Hematopoietic multipotent progenitor cell treated with erythropoietin and hydrocortisone succinate and interleukin-3 and kit ligand, for 6 days (in vitro differentiated cells): Measurements from ENCODE around the gene DMRTB1.

Experiments used
- DNase-seq: peaks from one replicate; pipeline ENCODE4 v3.0.0-alpha.2; 2015

DMRTB1 gene

GRCh38 chr1:53495633-53496345 lies 36.6 kb downstream of the DMRTB1 start:
- no peak for DNase-seq

GRCh38 chr1:53498555-53499131 lies 39.4 kb downstream of the DMRTB1 start:
- peak; percentile 69 for DNase-seq

DNA sequence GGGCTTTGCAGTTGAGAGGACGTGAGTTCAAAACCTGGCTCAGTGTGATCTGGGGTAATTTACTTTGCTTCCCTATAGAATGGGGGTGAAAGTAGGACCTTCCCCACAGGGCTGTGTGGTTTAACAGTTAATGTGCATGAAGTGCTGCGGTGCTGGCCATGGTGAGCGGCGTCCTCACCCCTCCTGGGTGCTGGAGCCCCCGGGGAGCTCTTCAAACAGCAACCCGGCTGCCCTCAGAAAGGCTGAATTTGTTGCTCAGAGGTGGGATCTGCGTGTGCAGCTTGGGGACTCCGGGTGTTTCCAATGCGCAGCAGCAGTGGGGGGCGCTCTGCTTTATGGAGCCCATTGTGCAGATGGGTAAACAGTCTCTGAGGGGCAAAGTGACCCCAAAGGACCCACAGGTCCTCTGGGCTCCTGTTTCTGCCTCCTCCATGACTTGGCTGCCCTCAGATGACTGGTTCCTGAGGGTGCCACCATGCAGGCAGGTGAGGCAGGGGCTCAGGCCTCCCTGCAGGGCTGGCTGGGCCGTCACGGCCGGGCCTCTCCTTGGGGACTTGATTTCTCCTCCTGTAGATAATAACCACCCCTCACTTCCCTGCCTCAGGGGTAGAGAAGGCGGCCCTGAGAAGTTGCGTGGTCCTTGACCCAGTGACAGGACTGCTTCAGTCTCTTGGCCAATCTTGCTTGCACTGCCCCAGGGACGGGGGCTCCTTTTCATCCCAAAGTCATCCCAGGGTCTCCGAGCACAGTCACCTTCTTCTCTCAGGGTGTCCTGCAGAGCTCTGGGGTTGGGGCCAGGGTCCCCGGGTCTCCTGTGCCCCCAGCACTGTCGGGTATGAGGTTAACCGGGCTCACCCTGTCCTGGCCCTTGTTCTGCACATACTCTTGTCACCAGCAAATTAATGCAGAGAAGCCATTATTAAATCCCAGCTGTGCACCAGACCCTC lies 40.3 kb downstream of the DMRTB1 start:
- no peak for DNase-seq

DNA sequence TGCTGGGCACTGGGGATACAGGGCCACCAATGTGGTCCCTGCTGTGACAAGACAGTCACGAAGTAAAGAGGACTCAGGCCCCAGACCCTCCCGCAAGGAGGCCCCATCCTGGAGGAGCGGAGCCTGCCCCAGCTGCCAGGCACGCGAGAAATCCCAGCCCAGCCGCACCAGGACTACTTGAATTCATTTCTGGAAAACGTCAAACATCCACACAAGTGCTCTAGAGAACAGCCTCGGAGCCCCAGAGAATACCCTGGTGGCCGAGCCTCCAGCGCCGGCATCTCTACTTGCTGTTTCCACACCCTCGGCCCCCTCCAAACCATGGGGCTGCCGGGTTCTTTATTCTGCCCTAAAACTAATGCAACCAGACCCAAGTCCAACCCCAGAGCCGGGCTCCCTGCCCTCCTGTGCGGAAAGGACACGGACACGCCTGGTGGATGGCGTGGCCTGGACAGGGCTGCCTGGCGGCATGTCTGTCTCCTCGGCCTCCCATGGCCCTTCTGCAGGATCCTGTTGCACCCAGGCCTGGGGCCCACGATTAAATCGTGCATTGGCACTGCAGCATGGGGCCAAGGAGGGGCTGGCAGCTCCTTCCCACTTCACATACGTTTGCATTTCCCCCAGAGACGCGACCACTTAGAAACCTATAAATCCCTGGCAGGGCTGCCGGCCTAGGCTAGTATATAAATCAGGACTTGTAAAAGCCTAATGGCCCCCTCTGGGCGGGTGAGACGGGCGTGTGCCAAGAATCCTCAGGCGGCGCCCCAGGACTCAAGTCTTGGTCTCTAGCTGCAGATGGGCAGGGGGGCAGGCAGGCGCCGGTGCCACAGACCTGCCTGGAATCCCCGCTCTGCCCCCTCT lies 41.2 kb downstream of the DMRTB1 start:
- no peak for DNase-seq

DNA sequence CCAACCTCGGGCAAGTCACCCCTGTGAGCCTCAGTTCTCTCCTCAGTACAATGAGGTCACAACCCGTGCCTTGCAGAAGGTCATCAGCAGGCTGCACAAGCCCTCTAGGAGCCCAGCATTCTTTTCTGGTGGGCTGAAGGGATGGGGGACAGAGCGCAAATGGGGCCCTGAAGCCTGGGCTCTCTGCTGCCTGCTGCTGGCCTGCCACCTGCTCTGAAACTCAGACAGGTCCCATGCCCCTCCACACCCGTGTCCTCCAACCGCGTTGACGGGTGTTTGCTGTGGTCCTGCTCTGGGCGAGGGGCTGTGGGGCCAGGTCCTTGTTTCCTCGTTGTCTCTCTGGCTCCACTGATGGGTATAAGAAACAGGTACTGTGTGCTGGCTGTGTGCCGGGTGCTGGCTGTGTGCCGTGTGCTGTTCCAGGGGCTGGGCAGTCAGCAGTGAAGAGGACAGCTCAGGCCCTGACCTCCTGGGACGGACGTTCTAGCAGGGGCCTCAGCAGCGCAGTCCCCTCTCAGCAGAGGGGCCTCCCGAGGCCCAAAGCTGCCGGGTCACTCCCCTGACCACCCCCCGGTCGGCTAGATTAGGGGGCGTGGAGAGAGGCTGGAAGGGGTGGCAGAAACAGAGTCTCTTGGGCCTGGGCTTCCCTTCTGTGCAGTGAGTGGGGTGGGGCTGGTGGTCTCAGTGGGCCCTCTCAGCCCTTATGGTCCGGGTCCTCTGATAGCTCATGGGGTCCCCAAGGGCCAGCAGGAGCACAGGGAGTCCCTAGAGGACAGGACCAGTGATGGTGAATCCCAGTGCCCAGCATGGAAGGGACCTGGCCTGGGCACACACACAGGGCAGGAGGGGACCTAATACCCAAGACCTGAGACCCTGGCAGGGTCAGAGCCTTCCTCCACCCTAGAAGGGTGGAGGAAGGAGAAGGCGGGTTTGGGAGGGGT lies 42.1 kb downstream of the DMRTB1 start:
- DNase-seq = no peak

DNA sequence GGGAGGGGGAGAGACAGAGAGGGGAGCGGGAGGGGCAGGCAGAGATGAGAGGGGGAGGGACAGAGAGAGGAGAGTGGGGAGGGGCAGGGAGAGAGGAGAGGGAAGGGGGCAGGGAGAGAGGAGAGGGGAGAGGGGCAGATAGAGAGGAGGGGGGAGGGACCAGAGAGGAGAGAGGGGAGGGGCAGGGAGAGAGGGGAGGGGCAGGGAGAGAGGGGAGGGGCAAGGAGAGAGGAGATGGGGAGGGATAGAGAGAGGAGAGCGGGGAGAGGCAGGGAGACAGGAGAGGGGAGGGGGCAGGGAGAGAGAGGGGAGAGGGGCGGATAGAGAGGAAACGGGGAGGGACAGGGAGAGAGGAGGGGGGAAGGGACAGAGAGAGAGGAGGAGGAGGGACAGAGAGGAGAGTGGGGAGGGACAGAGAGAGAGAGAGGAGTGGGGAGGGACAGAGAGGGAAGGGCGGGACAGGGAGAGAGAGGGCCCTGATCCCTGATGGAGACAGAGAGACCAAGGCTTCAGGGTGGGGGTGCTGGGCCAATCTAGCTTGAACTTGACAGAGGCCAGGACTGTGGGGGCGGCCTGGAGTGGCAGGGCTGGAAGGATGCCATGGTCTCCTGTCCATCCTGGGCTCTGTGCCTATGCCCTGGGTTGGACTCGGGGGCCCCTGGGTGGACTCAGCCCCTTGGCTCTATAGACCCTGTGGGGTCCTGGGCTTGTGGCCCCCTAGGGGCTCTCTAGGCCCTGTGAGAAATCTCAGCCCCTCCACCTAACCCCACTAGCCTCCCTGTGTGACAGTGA lies 43.6 kb downstream of the DMRTB1 start:
- no peak for DNase-seq

GRCh38 chr1:53503433-53504217 lies 44.4 kb downstream of the DMRTB1 start:
- no peak for DNase-seq

- no peak for DNase-seq
Observed at GRCh38 chr1:53504901-53505300, 45.7 kb downstream of the DMRTB1 start.

DNA sequence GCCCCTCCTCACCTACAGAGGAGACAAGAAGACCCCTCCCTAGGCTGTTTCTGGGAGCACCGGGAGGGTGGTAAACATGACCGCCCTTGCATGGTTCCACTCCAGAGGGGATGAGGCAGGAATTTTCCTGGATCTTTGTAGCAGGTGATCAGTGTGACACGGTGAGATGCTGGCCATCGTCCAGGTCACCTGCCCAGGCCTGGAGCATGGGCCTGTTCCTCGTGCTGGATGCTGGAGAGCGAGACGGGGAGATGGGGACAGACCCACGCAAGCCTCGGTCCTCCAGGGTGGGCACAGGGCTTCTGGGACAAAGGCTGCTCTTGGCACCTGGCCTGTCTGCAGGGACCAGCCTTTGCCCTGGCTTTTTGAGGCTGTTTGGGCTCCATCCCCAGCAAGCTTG lies 46.2 kb downstream of the DMRTB1 start:
- no peak for DNase-seq

- no peak for DNase-seq
Observed at GRCh38 chr1:53505891-53506290, 46.7 kb downstream of the DMRTB1 start.

- DNase-seq = no peak
Observed at GRCh38 chr1:53506355-53507050, 47.3 kb downstream of the DMRTB1 start.

- DNase-seq = no peak
Observed at GRCh38 chr1:53507116-53507820, 48.1 kb downstream of the DMRTB1 start.

DNA sequence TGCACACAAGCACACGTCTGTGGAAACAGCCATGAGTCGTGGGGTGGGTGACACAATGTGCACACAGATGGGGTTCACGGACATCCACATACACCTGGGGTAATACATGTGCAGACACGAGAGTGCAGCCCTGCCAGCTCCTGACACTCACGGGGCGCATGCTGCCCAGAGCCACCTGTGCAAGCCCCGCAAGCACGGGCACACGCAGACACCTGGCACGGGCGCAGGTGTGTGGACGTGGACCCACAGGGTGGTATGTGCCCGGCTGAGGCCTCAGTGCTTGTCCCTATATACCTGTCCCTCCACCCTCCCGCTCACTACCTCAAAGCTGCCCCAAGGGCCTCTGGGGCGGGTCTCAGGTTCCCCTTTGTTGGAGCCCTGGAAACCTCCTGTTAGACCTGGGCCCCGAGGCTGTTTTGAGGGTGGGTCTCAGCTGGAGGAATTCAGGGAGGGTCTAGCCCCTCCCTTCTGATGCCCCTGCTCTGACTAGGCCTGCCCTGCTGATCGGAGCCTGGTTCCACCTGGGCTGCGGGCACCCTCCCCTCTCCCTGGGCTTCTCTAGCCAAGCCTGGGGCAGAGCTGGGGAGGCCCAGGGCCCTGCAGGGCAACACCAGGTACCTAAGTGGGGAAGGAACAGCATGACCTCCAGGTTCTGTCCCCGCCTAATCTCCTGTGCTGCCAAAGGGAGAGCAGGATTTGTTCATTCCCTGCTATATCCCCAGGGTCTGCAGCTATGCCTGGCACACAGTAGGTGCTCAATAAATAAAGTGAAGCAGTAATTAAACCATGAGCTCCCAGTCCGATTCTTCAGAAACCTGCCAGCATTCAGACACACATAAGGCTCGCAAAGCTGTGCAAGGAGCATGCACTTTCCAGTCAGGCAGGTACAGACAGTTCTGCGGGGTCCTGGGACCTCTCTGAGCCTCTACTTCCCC lies 49.1 kb downstream of the DMRTB1 start:
- DNase-seq = no peak

- DNase-seq = peak; percentile 18
Observed at GRCh38 chr1:53508991-53509666, 49.9 kb downstream of the DMRTB1 start.

DNA sequence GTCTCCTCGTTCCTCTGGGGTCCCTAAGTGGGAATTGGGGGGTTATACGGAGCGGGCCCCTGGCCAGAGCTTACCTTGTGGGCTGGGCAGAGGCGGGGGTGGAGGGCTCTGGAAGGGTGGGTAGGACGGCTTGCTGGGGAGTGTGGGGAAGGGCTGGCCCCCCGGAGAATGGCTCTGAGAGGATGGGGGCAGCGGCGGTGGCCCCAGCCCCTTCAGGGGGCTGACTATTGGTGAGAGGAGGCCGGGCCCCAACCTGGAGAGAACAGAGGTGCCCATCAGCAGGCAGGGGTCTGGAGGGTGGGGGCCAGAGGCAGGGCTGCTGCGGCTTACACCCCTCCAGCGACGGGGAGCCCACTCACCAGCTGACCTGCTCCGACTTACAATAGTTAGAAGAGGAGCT lies 50.6 kb downstream of the DMRTB1 start:
- no peak for DNase-seq

DNA sequence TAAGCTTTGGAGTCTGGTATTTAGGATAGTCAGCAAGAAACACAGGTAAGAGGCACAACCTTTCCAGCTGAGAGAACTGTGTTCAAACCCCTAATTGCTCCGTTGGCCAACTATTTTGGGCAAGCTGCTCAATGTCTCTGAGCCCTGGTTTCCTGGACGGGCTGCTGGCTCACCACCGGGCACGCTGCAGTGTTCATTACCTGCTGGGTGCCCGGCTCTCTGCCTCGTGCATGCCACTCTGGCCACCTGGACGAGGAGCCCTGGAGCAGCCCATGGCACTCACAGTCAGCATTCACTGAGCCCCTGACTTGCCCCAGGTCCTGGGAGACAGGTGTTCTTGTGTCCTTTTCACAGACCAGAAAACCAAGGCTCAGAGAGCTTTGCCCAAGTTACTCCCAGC lies 51.0 kb downstream of the DMRTB1 start:
- no peak for DNase-seq
